GM20431 (cell line): ENCODE measurements around the gene PELI2.

ENCODE experiments used
- in situ Hi-C: fragments of 300-500 bp; cut with MseI, MboI; formaldehyde crosslinking; loops from one replicate; pipeline ENCODE4 v1.15.0; 2020; ENCODE audit warnings: low sequenced_read_pairs; ENCODE audit not compliant: unreplicated experiment

The PELI2 gene

DNA sequence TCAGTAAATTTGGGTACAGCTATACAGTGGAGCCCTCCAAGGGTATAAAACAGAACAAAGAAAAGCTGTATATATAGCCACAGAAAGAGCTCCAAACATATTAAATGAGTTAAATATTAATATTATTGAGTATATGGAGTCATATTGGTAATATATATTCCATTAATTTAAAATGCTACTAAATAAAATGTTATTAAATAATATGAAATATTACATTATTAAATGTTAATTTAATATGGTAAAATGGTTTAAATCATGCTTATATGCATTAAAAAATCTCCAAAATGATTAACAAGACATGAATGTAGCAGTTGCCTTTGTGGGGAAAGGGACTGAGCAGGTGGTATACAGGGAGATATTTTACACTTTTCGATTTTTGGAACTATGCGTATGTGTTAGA is 164.0 kb downstream of the PELI2 start:
- in situ Hi-C loops, result no loop called here

DNA sequence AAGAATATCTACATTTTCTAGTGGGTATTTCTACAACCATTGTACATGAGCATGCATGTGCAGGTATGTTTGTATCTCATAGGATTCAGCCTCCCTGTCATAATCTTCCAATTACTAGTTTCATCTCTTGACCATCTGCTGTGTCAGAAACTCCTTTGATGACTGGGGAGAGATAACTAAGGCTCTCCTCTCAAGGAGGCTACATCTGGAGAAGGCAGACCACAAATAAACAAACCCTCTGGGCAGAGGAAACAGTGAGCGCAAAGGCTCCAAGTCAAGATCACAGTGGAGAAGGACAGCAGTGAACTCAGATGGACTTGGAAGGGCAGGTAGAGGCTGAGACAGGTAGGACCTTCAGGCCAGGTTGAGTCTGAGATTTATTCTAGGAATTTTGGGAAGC is 166.4 kb downstream of the PELI2 start:
- in situ Hi-C loops, result no loop called here

DNA sequence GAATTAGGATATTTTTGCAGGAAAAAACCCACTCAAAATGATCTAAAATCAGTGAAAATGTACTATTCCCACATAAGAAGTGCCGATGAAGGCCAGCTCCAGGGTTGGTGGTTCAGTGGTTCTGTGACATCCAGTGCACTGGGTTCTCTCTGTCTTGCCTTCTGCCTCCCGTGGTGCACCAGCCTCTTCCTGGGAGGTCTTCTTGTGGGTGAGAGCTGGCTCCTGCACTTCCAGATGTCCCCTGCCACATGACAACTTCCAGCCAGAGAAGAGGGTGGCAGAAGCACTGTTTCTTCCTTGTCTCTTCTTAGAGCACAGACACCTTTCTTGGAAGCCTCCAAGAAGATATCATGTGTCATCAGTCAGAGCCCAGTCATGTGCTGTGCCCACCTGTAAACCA is 170.9 kb downstream of the PELI2 start:
- in situ Hi-C loops, result no loop called here

DNA sequence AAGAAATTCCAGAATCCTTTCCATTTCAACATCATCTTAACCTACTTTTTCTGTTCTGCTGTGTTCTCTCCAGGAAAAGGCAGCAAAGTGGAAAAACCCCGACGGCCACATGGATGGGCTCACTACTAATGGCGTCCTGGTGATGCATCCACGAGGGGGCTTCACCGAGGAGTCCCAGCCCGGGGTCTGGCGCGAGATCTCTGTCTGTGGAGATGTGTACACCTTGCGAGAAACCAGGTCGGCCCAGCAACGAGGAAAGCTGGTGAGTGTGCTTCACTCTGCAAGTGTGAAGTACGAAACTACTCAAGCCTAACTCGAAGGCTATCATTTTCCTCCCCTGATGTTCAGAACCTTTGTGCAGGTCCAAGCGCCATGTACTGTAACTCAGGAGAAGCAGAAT is 172.0 kb downstream of the PELI2 start:
- in situ Hi-C loops, result no loop called here

DNA sequence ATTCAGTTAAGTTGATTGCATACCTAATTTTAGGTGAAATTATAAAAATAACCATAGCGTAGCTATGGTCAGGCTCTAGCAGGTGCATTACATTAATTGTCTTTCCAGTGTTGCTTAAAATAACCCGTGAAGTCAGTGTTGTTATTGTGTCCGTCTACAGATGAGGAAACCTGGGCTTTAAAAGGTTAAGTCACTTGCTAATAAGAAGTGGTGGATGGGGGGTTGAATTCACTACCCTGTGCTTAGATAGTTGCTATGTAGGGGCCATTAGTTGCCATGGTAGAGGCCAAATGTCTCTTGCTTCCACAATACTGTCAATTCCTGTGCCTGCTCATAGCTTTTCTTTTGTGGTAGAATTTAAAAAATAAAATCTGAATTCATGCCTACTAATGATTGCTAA is 174.8 kb downstream of the PELI2 start:
- in situ Hi-C loops, result no loop called here

DNA sequence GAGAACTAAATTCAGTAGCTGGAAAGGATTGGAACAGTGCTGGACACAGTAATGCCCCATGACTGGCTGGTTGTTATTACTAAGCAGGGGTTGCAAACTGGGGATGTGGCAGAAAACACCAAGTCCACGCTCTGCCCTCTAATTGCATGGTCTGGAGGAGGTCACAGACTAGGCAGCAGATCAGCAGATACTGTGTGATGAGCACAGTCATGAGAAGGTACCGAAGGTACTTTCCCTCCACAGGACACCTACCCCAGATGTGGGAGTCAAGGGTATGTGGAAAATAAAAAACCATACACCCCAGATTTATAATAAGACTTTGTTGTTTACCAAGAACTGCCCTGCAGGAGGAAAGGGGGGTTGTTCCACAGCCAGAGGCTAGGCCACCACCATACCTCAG is 175.3 kb downstream of the PELI2 start:
- in situ Hi-C loops, result no loop called here

DNA sequence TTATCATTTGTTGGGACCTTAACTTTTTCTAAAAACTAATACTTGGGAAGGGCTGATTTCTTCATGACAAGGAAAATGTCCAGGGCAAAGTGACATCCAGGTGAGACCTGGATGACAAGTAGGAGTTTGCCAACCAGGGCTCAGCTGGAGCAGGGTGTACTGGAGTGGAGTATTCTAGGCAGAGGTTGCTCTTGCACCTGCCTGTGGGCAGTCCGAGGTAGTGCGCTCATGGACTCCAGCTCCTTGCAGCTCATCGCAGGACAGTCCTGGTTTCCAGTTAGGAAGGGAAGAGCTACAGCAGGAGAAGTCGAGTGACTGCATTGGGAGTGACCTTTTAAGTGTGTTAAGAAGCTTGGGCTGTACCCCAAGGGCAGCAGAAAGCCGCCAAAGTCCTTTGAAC is 175.9 kb downstream of the PELI2 start:
- in situ Hi-C loops, result no loop called here

DNA sequence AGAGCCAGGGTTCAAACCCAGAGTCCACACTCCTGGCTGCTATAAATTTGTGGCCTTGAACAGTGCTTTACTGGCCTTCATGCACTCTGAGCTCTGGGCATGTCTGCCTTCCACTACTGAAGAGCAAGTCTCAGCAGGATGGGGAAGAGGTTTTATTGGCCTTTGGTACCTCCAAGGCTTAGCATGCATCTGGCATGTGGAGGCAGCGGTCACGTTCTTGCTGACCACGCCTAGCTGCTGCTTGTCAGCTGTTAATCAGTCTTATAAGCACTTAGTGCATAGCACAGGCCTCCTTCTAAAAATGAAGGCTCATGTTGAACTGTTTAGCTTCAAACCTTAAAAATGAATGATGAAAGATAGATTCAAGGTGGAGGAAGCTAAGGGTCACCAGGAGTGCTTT is 177.5 kb downstream of the PELI2 start:
- in situ Hi-C loops, result no loop called here

DNA sequence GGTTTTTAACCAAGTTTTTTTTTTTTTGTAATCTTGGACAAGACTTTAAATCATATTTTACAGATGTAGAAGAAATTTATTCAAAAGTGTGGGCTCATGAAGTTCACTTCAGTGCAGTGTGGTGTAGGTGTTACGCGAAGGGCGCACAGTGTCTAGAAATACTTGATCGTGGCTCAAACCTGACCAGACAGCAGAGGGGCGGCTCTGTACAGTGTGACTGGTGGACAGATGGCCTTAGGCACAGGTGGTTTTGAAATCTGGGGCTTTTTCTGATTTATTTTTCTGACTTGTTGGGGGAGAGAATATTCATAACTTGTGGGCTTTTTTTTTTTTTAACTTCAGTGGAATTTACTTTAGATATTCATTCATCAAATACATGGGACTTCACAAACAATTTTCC is 179.2 kb downstream of the PELI2 start:
- in situ Hi-C loops, result no loop called here

DNA sequence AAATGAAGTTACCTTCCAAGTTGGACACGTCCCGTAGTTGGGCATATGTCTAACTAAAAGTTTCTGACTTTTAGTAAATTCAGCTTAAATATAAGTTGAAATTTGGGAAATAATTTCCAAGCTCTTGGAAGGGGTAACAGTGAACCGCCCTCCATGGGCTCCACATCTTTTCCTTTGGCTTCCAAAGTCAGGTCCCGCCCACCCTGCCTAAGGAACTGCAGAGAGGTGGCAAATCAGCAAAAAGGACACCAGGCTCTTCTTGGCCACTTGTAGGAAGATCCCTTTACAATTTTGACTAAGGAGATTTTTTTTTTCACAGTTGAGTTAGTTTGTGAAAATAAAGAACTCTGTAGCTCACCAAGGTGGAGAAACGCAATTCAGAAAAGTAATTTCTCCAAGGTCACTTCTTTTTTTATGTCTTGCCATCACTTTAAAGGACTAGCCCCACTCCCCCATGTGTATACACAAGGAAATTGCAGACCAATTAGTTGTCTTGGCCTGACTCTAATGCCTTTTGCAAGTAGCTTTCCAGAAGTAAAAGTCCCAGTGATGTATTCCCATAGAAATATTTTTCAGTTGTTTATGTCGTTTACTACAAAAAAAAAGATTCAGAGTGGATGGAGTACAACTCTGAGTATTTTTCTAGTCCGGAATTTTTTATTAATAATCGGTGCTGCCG is 181.2 kb downstream of the PELI2 start:
- in situ Hi-C loops, result no loop called here

DNA sequence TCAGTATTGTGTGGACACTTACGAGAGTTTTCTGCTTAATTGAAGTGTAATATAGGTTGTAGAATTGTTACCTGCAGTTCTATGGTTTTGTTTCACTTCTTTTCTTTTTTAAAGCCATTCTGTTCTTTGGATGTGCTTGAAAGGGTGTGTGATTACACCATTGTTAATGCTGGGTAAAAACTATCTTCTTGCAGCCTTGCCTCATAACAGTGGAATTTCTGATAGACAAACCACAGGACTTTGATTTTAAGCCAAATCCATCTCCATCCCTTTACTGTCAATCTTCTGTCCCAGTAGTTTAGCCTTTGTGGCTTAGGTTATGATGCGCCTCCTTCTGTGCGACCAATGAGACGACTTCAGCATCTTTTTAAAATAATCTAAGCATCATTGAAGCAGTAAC is 182.3 kb downstream of the PELI2 start:
- in situ Hi-C loops, result no loop called here

DNA sequence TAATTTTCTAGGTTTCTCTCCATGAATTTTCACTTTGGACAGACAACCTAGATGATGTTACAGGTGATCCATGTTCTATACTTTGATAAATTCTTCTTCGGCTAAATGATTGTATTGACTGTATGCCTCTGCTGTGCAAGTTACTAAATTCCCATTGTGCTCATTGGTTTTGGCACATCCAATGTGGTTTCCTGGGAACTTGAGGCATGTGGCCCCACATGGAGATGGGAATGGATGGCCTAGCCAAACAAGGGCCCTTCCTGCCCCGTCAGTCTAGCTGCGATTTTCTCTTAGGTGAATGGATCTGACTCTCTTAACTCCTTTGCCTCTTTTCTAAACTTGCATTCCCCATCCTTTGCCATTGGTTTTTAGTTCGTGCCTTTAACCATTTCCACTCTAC is 186.2 kb downstream of the PELI2 start:
- in situ Hi-C loops, result no loop called here

DNA sequence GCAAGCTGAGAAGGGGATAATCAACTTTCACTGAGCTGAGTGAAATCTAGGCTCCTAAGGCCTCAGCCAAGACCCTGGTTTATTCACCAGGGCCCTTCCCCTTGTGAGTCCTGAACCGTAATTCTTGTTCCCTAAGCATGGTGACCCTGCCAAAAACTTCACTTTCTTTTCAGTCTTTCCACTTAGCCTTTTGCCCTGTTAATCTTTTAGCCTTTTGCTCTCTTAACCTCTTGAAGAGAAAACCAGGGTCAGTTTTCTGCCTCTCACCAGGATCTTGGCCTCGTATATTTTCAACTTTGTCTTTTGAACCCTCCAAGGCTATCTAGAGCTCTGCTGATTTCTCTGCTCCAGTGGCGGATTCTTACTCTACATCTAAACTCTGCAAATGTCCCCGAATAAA is 191.0 kb downstream of the PELI2 start:
- in situ Hi-C loops, result no loop called here

DNA sequence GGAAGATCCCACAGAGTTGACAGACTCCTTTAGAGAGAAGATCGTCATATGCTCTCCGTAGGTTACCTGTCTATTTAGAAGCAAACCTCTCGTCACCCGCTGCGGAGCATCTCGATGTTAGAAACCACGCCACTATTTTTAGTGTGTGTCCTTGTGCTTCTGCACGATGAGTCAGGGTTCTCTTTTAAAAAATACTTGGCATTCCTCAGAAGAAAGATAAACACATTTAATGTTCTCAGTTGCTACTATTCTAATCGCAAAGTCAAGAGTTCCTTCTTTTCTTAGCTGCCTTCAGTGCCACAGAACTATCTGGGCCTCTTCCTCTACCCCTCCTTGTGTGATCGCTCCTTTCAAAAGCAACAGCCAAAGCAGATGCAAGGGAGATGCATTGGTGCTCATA is 192.4 kb downstream of the PELI2 start:
- in situ Hi-C loops, result no loop called here

DNA sequence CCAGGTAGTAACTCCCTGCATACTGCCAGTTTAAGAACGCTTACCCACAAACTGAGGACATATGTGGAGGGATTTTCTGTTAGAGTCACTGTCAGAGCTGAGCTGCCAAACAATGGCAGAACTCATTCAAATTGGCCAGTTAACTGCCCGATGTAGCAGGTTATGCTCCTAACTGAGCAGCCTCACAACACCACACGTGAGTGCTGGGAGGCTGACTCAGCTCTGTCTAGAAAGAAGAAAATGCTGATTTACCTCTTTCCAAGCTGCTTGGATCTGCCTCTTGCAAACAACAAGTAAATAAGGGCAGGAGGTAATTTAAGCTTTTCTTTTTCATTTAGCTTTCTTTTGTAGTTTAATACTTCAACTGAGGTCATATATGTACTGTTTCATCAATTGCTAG is 195.6 kb downstream of the PELI2 start:
- in situ Hi-C loops, result no loop called here

DNA sequence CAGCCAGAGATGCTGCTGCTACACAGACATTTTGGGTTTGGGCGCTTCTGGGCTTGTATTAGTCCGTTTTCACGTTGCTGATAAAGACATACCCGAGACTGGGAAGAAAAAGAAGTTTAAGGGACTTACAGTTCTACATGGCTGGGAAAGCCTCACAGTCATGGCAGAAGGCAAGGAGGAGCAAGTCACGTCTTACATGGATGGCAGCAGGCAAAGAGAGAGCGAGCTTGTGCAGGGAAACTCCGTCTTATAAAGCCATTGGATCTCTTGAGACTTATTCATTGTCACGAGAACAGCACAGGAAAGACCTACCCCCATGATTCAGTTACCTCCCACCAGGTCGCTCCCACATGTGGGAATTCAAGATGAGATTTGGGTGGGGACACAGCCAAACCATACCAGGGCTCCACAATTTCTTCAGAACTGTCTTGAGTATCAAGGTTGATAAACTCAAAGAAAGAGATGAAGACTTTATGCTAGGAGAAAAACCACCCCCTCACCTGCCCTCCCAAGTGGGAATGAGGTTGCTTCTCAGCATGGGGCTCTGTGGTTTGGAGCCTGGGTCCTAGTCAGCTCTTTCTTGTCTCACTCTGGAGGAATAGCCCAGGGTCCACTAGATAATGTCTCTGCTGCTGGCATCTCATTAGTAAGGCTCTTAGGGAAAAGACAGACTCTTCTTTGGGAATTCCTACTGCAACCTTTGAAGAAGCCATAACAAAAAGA is 200.3 kb downstream of the PELI2 start:
- in situ Hi-C loops, result no loop called here

DNA sequence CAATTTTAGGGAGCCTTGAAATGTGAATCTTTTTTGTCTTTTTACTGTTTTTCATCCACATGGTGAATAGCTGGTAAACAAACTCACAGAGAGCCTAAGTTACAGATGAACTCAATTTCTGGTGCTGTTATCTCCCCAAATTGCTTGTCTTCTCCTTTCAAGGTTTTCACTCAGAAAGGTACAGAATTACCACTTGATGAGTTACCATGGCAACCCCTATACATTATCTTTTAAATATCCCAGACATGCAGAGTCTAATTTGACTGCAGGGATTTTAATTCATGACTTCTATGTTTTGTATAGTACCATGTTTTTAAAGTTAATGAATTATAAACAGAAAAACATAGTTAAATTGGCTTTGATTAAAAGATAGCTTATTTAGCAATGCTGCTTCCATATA is 203.7 kb downstream of the PELI2 start:
- in situ Hi-C loops, result no loop called here

DNA sequence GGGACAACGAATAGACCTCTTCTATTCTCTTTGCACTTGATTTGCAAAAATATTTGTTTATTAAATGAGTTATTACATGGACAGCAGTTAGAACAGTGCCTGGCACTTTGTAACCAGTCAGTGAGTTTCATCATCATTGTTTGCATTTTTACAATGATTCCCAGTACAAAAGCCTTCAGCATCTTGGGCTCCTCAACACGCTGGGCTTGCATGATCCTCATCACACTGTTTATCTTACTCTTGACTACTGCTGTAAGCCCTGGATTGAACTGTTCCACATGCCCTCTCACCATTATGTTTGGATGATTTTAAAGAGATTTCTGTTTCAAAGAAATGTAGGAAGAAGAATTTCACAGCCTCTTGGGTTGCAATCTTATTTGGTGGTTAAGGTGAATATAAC is 204.3 kb downstream of the PELI2 start:
- in situ Hi-C loops, result no loop called here

DNA sequence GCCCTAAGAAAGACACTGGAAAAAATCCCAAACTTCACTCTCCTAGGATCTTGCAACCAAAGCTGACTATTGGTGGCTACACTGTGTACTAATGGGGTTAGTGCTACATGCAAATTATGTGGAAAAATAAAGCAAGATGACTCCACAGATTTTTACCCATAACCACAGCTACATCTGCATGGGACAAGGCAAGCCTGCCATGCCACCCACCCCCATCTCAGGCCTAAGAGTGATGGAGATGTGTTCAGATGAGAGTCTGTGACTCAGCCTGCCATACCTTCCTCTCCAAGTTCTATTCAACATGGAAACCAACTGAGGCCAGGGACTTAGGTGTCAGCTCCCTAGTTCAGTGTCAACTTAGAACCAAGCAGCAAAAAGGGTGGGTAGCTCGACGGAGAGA is 206.2 kb downstream of the PELI2 start:
- in situ Hi-C loops, result no loop called here

DNA sequence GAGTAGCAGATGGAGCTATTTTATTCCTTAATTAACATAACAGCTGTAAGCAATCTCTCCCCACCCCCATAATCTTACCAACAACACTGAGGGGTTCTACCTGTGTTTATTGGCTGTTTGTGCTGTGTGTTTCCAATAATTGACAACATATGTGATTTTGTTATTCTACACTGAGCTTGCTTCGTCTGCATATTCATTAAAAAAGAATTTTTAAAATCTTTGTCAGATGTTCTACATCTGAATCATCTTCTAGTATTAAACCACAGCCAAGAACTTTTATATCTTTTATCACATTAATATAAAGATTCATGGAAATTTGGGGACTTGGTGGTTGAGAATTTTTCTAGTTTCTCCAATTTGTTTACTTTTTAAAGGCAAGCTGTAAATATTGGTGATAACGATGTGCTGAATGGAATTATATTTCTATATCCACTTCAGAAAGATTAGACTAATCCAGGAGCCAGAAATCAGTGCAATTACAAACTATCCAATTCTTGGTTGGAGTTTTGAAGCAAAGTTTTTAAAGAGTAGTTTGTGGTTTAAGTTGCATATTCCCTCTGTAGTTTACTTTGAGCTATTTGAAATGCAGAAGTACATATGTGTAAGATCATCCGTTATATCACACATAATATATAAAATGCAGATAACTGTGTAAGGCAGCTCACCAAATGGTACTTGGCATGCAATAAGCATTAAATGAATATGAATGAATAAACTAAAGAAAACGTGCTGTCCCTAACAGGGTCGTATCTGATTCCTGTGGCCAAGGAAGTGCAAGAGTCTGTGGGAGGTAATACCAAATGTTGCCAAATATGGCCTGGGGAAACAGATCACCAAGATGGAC is 206.9 kb downstream of the PELI2 start:
- in situ Hi-C loops, result loop anchor here (25.0 kb wide), 1 partner anchor 588 kb away; no protein-coding TSS in a partner anchor

DNA sequence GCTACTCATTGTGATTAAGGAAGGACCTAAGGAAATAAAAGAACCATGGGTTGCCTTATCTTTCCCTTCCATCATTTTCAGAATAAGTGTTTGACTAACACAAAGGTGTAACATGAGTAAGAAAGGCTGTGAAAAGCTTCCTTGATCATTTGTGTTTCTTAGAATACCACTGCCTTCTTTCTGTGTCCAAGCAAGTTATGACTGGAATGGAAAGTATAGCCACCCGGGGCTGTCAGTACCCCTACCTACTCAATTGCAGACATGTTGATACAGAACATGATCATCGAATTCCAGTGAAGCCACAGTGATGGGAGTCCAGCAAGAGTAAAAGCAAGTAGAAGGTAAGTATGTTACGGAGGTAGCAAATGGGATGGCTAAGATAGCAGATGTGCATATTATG is 209.8 kb downstream of the PELI2 start:
- in situ Hi-C loops, result loop anchor here (25.0 kb wide), 1 partner anchor 591 kb away; no protein-coding TSS in a partner anchor
